ENCODE measurements around the gene AGTPBP1.
"Not testable (repeated sequence)": the region's sequence is repeated elsewhere in the genome, so short reads cannot be mapped to it uniquely, and the experiment has no call there.

Gene AGTPBP1

DNA sequence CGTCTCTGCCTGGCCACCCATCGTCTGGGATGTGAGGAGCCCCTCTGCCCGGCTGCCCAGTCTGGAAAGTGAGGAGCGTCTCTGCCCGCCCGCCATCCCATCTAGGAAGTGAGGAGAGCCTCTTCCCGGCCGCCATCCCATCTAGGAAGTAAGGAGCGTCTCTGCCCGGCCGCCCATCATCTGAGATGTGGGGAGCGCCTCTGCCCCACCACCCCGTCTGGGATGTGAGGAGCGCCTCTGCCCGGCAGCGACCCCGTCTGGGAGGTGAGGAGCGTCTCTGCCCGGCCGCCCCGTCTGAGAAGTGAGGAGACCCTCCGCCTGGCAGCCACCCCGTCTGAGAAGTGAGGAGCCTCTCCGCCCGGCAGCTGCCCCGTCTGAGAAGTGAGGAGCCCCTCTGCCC lies 168.2 kb downstream of the AGTPBP1 start:
- H3K4me3 Mint-ChIP-seq, H3K4me1 Mint-ChIP-seq, DNase-seq, H3K27ac Mint-ChIP-seq, CTCF ChIA-PET, H3K9me3 Mint-ChIP-seq, H3K27me3 Mint-ChIP-seq: not testable (repeated sequence)
- peaks cover 24% of the 10 kb centered on the region for H3K36me3 Mint-ChIP-seq

DNA sequence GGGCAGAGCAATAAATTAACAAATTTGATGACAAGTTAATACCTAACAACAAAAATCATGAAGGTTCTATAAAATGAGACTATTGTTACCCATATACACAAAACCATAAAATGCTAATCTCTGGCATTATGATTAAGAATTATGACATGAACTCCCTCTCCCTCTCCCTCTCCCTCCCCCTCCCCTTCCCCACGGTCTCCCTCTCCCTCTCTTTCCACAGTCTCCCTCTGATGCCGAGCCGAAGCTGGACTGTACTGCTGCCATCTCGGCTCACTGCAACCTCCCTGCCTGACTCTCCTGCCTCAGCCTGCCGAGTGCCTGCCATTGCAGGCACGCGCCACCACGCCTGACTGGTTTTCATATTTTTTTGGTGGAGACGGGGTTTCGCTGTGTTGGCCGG lies 168.8 kb downstream of the AGTPBP1 start:
- H3K36me3 Mint-ChIP-seq = peaks cover 25% of the 10 kb centered on the region
- H3K4me3 Mint-ChIP-seq, DNase-seq, H3K9me3 Mint-ChIP-seq, H3K27ac Mint-ChIP-seq, H3K4me1 Mint-ChIP-seq, CTCF ChIA-PET, H3K27me3 Mint-ChIP-seq: not testable (repeated sequence)

DNA sequence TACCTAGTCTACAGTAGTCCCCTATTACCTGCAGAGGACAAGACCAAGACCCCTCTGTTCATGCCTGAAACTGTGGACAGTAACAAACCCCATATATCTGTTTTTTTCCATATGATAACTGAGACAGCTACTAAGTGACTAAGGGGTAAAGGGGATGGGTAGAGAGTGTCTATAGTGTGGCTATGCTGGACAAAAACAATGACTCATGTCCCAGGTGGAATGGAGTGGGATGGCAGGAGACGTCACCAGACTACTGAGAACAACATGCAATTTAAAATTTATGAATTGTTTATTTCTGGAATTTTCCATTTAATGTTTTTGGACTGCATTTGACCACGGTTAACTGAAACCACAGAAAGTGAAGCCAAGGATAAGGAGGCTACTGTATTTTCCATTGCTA lies 171.8 kb downstream of the AGTPBP1 start:
- CTCF ChIA-PET = no interaction called here
- Mint-ChIP-seq H3K9me3 (no peaks in the 10 kb centered on the region), H3K27me3 (no peaks in the 10 kb centered on the region), H3K27ac (no peak overlapping the region), H3K36me3 (peaks cover 43% of the 10 kb centered on the region), H3K4me3 (no peak overlapping the region), H3K4me1 (no peaks in the 10 kb centered on the region)
- DNase-seq = no peak

DNA sequence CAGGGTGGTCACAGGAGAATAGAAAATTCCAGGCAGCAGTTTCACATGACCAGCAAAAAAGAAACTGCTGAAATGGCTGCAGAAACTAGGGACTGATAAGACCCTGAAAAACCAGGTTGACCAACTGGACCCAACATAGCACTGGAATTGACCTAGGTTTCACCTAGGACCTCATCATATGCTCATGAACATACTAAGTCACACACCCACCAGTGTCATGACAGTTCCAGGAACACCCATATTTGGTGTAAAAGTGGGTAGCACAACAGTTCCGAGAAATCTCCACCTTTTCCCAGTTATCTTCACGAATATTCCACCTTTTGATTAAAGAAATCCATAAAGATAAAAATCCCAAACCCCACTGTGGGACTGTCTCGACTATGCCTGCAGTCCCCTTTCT lies 182.2 kb downstream of the AGTPBP1 start:
- Mint-ChIP-seq H3K4me3 (no peak overlapping the region), H3K27ac (no peak overlapping the region), H3K9me3 (no peaks in the 10 kb centered on the region), H3K27me3 (no peaks in the 10 kb centered on the region), H3K4me1 (no peaks in the 10 kb centered on the region), H3K36me3 (peaks cover 3% of the 10 kb centered on the region)
- CTCF ChIA-PET = no interaction called here
- no peak for DNase-seq

DNA sequence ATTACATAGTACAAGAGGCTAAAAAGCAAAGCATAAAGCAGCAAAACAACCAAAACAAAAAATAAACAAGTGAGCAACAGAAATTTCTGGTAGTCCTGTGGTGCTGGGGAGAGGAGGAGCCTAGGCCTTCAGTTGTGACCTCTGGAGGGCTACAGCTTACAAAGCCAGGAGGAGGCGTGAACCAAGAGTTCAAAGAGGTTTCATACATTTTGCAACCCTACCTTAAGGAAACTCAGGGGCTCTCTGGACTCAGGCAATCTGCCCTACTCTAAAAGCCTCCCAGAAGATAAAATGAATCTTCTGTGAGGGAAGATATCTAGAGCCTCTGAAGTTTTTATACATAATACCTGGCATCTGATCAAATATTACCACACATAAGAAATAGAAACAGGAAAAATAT lies 187.4 kb downstream of the AGTPBP1 start:
- Mint-ChIP-seq H3K27me3 (no peaks in the 10 kb centered on the region), H3K9me3 (no peaks in the 10 kb centered on the region), H3K27ac (no peak overlapping the region), H3K36me3 (peaks cover 8% of the 10 kb centered on the region), H3K4me3 (no peak overlapping the region), H3K4me1 (peaks cover 2% of the 10 kb centered on the region)
- CTCF ChIA-PET = no interaction called here
- DNase-seq = no peak

DNA sequence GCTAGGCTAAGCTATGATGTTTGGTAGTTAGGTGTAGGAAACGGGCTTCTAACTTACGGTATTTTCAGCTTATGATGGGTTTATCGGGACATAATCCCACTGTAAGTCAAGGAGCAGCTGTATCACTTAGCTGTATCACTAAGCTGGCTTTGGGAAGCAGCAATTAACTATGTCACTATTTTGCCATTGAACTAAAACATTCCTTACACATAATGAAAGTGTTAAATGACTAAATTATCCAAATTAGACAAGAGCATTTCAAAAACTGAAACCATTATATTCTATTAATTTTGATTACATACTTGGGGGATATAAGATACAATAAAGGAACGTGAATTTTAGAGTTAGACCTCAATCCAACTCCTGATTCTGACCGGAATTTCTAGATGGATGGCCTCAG lies 188.3 kb downstream of the AGTPBP1 start:
- CTCF ChIA-PET = no interaction called here
- H3K27me3 Mint-ChIP-seq = no peaks in the 10 kb centered on the region
- peaks cover 8% of the 10 kb centered on the region for H3K36me3 Mint-ChIP-seq
- H3K9me3 Mint-ChIP-seq = no peaks in the 10 kb centered on the region
- H3K4me1 Mint-ChIP-seq = peaks cover 2% of the 10 kb centered on the region
- H3K4me3 Mint-ChIP-seq = no peak overlapping the region
- no peak overlapping the region for H3K27ac Mint-ChIP-seq
- no peak for DNase-seq

DNA sequence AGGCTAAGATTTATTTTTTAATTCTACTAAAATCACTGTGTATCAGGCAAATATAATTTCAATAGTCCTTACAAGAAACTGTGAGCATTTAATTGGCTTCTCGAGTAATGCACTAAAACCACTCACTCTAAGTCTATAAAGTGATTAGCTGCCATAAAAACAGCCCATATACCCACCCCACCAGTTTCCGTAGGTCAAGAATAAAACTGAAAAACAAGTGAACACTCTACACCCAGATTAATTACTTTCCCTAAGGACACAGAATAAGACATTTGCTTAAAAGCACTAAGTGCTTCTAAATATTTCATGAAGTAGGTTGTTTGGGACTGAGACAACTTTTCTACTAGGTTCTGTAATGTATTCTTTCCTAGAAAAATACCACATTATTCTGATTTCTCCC lies 194.2 kb downstream of the AGTPBP1 start:
- no peak overlapping the region for H3K27ac Mint-ChIP-seq
- no peak for DNase-seq
- no peak overlapping the region for H3K4me3 Mint-ChIP-seq
- H3K4me1 Mint-ChIP-seq = no peaks in the 10 kb centered on the region
- CTCF ChIA-PET = interaction anchor here (1.0 kb wide), 1 partner anchor 11 kb away, joined by 3 read pairs; no protein-coding TSS in a partner anchor
- no peaks in the 10 kb centered on the region for H3K9me3 Mint-ChIP-seq
- H3K27me3 Mint-ChIP-seq = no peaks in the 10 kb centered on the region
- peaks cover 9% of the 10 kb centered on the region for H3K36me3 Mint-ChIP-seq

DNA sequence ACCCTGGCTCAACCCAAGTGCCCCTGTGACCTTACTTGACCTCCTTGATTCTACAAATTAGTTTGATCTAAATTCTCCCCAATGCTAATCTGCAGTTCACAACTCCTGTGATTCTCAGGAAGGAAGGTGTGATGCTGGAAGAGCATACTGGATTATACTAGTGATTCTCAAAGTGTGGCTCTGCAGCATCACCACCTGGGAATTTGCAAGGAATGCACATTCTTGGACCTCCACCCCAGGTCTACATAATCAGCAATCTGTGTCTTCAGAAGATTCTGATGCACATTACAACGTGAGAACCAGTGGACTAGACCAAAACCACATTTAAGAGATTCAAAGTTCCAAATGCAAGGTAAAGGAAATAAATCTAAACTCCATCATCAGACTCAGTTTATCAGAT lies 198.6 kb downstream of the AGTPBP1 start:
- Mint-ChIP-seq H3K9me3 (no peaks in the 10 kb centered on the region), H3K27me3 (no peaks in the 10 kb centered on the region), H3K4me3 (no peak overlapping the region), H3K4me1 (no peaks in the 10 kb centered on the region), H3K36me3 (peaks cover 6% of the 10 kb centered on the region), H3K27ac (no peak overlapping the region)
- no peak for DNase-seq
- CTCF ChIA-PET = no interaction called here

DNA sequence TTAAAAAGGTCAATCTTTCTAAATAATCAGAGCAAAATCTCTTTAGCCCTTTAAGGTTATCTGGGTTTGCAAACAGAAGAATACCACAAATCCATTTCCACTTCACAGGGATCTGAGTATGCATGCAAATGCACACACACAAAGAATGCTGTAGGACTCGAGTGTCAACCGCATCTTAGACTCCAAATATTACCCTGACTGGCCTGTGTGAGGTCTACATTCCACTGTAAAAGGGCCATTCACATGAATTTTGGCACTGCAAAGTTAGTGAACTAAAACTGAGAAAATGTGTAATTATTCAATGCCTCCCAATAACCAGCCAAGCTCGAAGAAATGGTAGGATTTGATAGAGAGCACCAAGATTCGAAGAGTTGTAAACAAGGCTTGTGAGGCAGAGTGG lies 199.9 kb downstream of the AGTPBP1 start:
- Mint-ChIP-seq H3K27ac (no peak overlapping the region), H3K27me3 (no peaks in the 10 kb centered on the region), H3K9me3 (no peaks in the 10 kb centered on the region), H3K36me3 (peaks cover 4% of the 10 kb centered on the region), H3K4me3 (no peak overlapping the region), H3K4me1 (no peaks in the 10 kb centered on the region)
- DNase-seq = no peak
- CTCF ChIA-PET = no interaction called here

DNA sequence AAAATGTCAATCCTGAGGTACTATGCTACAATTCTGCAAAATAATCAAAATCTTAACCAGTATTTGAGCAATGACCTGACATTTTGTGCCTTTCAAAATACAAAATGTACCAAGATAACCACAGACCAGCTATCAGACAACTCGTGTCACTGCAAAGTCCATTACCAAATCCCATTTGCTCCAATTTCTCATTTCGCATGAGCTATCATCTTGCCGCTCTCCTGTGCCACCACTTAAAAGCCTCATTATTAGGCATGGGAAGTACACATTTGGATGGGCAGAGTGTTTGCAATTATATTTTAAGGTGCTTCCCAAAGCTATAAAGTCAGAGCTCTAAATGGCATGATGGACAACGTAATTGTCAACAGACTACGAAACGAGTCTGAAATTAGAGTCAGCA lies 205.2 kb downstream of the AGTPBP1 start:
- Mint-ChIP-seq H3K9me3 (no peaks in the 10 kb centered on the region), H3K36me3 (no peaks in the 10 kb centered on the region), H3K27me3 (no peaks in the 10 kb centered on the region), H3K4me1 (no peaks in the 10 kb centered on the region), H3K4me3 (no peak overlapping the region), H3K27ac (no peak overlapping the region)
- no peak for DNase-seq
- CTCF ChIA-PET = interaction anchor here (0.8 kb wide), 1 partner anchor 11 kb away, joined by 3 read pairs; no protein-coding TSS in a partner anchor

DNA sequence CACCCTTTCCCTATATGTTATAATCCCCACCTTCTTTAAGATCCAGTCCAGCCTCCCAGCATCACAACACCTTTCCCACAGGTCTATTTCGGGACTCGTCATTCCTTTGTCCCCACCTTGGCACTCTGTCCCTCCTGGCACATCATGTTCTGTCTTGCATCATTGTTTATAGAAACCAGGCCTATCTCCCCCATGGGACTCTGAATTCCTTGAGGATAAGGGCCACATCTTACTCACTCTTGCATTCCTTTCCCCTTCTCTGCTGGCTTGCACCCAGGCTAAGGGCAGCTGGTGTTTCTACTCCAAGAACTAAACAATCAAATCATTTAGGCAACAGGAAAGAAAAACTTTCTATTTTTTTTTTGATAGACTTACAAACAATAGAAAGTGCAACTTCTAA lies 205.7 kb downstream of the AGTPBP1 start:
- CTCF ChIA-PET = no interaction called here
- no peaks in the 10 kb centered on the region for H3K36me3 Mint-ChIP-seq
- no peak overlapping the region for H3K4me3 Mint-ChIP-seq
- H3K4me1 Mint-ChIP-seq = no peaks in the 10 kb centered on the region
- no peak overlapping the region for H3K27ac Mint-ChIP-seq
- no peak for DNase-seq
- H3K9me3 Mint-ChIP-seq = no peaks in the 10 kb centered on the region
- H3K27me3 Mint-ChIP-seq = no peaks in the 10 kb centered on the region

DNA sequence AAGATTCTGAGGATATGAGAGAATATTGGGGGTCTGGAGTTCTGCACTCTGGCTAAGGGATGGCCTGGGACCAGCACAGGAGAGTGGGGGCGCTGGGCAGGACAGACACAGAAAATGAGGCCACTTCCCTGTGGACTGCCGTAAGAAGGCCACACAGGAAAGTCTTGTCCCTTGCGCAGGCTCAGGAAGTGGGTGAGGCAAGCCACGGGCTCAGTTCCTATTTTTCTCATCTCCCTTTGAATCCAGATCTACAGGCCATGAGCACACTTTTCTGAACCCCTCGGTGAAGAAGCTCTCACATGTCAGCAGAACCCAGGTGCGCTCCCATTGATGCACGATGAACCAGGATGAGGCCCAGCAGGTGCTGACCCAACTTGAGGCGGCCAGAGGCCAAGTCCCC lies 207.4 kb downstream of the AGTPBP1 start:
- Mint-ChIP-seq H3K27me3 (no peaks in the 10 kb centered on the region), H3K4me1 (no peaks in the 10 kb centered on the region), H3K4me3 (no peak overlapping the region), H3K27ac (no peak overlapping the region), H3K36me3 (no peaks in the 10 kb centered on the region), H3K9me3 (no peaks in the 10 kb centered on the region)
- CTCF ChIA-PET = no interaction called here
- no peak for DNase-seq

DNA sequence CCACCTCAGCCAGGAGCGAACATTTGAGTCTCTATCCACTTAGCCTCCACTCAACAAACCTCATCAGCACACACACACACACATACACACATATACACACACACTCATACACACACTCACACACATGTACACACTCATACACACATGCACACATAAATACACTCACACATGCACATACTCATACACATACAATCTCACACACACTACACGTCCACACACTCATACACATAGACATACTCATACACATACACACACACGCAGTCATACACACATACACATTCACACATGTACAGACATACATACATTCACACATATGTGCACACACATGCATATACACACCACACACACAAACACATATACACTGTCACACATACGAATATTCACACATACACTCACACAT lies 208.2 kb downstream of the AGTPBP1 start:
- DNase-seq = no peak
- H3K27me3 Mint-ChIP-seq = no peaks in the 10 kb centered on the region
- no peaks in the 10 kb centered on the region for H3K36me3 Mint-ChIP-seq
- CTCF ChIA-PET = no interaction called here
- H3K4me1 Mint-ChIP-seq = no peaks in the 10 kb centered on the region
- no peak overlapping the region for H3K4me3 Mint-ChIP-seq
- H3K27ac Mint-ChIP-seq = no peak overlapping the region
- no peaks in the 10 kb centered on the region for H3K9me3 Mint-ChIP-seq

DNA sequence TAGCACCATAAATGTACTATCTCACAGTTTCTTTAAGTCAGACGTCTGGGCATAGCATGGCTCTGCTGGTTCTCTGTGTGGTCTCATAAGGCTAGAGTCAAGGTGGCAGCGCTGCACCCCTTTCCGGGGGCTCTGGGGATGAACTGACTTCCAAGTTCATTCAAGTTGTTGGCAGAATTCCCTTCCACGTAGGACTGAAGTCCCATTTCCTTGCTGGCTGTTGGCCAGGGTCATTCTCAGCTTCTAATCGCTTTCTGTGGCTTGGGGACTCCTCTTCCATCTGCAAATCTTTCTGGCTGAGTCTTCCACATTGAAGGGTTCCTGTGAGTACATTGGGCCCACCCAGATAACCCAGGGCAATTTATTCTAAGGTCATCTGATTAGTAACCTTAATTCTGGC lies 211.0 kb downstream of the AGTPBP1 start:
- H3K36me3 Mint-ChIP-seq = no peaks in the 10 kb centered on the region
- H3K27ac Mint-ChIP-seq = no peak overlapping the region
- H3K9me3 Mint-ChIP-seq = no peaks in the 10 kb centered on the region
- peaks cover 17% of the 10 kb centered on the region for H3K27me3 Mint-ChIP-seq
- CTCF ChIA-PET = no interaction called here
- DNase-seq = no peak
- no peaks in the 10 kb centered on the region for H3K4me1 Mint-ChIP-seq
- H3K4me3 Mint-ChIP-seq = no peak overlapping the region

DNA sequence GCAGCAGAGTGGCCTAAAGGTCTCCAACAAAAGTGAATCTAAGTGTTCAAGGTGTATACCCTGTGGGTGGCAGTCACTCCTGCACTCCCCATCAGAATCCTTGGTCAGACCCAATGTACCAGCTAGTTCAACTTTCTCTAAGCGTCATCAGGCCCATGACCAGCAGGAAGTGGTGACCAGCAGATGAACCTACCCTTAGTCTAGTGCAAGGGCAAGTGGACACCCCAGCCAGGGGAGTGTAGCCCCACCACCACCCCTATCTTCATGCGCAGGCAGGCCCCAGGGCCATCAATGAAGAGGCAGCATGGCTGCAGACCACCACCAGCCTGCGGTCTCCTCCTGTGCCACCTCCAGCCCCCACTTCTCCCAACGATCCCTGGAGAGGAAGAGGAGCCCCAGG lies 213.1 kb downstream of the AGTPBP1 start:
- no peaks in the 10 kb centered on the region for H3K36me3 Mint-ChIP-seq
- H3K4me1 Mint-ChIP-seq = no peaks in the 10 kb centered on the region
- H3K27me3 Mint-ChIP-seq = peaks cover 32% of the 10 kb centered on the region
- H3K27ac Mint-ChIP-seq = no peak overlapping the region
- no peak overlapping the region for H3K4me3 Mint-ChIP-seq
- CTCF ChIA-PET = no interaction called here
- no peaks in the 10 kb centered on the region for H3K9me3 Mint-ChIP-seq
- DNase-seq = no peak

DNA sequence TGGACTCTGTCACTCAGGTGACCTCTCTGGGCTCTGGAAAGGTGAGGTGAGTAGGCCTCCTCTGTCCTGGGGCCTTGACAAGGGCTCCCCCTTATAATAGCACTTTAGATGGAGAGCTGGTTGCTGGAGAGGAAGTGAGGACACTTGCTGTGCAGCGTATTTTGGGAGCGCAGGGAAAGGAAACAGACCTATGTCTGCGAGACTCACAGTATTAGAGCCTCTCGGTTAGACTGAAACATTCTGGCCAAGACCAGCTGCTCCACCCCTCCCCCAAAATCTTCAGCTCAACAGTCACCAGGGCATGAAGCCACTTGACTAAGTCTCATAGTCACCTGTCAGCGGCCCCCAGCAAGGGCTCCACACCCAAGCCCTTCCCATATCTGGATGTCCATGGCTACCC lies 213.6 kb downstream of the AGTPBP1 start:
- Mint-ChIP-seq H3K4me1 (no peaks in the 10 kb centered on the region), H3K4me3 (no peak overlapping the region), H3K27me3 (peaks cover 36% of the 10 kb centered on the region), H3K36me3 (no peaks in the 10 kb centered on the region), H3K9me3 (no peaks in the 10 kb centered on the region), H3K27ac (no peak overlapping the region)
- CTCF ChIA-PET = interaction anchor here (1.1 kb wide), 1 partner anchor 12 kb away, joined by 4 read pairs; no protein-coding TSS in a partner anchor
- DNase-seq = no peak
